ENCODE results near the gene CD6. TPM values are rescaled to one million over a fixed set of nuclear protein-coding genes. Genes with fewer than 3 reads are reported as not detected.

The CD6 gene
- total RNA-seq, 4 donors from 2014 or later: 0.33 to 4.0 (median 1.1) TPM

- TF ChIP-seq, protein P1, sequence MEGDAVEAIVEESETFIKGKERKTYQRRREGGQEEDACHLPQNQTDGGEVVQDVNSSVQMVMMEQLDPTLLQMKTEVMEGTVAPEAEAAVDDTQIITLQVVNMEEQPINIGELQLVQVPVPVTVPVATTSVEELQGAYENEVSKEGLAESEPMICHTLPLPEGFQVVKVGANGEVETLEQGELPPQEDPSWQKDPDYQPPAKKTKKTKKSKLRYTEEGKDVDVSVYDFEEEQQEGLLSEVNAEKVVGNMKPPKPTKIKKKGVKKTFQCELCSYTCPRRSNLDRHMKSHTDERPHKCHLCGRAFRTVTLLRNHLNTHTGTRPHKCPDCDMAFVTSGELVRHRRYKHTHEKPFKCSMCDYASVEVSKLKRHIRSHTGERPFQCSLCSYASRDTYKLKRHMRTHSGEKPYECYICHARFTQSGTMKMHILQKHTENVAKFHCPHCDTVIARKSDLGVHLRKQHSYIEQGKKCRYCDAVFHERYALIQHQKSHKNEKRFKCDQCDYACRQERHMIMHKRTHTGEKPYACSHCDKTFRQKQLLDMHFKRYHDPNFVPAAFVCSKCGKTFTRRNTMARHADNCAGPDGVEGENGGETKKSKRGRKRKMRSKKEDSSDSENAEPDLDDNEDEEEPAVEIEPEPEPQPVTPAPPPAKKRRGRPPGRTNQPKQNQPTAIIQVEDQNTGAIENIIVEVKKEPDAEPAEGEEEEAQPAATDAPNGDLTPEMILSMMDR (IDR thresholded peaks at IDR 0.05; ENCODE audit: low read depth): no peak
Measured at GRCh38 chr11:60942219-60942618, 29.3 kb upstream of the CD6 start.

- TF ChIP-seq, protein P1 (IDR thresholded peaks at IDR 0.05; ENCODE audit: low read depth): no peak
Measured at GRCh38 chr11:60942970-60943565, 28.4 kb upstream of the CD6 start.

DNA sequence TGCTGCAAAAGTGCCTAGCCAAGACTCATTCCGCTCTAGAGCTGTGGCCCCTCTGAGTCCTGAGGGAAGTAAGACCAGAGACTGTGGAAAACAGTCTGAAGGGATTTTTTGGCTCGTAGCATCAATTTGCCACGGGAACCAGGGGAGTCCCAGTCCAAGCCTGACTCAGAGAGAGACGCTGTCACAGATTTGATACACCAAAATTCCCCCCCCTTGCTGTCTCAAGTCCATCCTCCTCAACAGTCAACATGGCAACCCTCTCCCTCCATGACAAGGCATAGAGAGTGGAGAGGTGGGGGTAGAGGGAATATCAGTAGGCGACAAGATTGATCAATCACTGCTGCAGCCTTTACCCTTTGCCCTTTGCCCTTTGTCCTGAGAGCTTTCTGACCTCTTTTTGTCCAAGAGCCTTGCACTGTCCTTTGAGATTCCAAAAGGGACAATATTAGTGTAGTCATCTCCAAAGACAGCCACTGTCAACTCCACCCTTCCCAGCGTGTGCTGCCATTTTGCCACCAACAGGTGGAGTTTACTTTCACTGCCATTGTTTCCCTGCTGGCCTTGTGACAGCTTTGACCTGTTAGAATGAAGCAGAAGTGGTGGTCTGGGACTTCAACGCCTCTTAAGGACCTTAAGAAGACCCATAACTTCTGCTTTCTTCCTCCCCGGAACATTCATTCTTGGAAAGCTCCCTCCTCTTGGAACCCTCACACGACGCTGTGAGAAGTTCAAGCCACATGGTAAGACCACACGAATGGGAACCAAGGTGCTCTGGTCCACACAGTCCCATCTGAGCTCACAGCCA, 26.8 kb upstream of the CD6 start:
- TF ChIP-seq, protein P1 (IDR thresholded peaks at IDR 0.05; ENCODE audit: low read depth): no peak

DNA sequence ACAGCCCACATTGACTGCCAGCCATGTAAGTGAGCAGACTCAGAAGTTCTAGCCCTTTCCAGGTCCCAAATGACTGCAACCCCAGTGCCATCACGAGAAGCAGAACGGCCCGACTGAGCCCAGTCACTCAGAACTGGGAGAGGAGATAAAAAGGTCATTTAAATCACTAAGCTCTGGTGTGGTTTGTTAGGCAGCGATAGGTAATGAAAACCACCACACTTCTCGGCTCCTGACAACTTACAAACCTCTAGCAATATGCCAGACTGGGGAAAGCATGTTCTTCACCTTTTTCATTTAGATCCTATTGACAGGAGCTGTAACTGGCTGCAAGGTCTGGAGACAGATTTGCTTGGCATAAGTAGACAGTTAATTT, 26.2 kb upstream of the CD6 start:
- TF ChIP-seq, protein P1 (IDR thresholded peaks at IDR 0.05; ENCODE audit: low read depth): no peak

DNA sequence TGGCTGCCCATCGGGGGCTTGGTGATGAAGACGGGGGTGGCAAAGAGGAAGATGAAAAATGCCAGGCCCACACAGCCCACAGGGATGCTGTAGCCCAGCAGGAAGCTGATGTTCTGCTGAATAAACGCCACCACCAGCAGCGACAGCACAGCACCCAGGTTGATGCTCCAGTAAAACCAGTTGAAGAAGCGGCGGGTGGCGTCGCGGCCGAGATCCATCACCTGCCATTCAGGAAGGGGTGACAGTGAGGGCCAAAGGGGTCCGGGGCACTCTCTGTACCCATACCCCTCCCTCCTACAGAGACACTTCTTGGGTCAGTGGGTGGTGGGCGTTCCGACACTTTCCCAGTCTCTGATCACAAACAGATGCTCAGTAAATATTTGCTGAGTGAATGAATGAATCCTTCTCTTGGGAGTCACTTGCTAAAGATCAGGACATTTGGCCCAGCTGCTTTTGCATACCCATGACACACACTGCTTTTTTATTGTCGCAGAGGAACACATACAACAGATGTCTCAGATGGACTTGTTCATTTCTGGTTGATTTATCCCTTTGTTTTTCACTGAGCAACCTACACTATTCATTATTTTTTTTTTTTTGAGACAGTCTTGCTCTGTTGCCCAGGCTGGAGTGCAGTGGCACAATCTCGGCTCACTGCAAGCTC, 24.7 kb upstream of the CD6 start:
- TF ChIP-seq, protein P1 (IDR thresholded peaks at IDR 0.05; ENCODE audit: low read depth): no peak

- TF ChIP-seq, protein P1 (IDR thresholded peaks at IDR 0.05; ENCODE audit: low read depth): no peak
Measured at GRCh38 chr11:60947700-60948099, 23.8 kb upstream of the CD6 start.

DNA sequence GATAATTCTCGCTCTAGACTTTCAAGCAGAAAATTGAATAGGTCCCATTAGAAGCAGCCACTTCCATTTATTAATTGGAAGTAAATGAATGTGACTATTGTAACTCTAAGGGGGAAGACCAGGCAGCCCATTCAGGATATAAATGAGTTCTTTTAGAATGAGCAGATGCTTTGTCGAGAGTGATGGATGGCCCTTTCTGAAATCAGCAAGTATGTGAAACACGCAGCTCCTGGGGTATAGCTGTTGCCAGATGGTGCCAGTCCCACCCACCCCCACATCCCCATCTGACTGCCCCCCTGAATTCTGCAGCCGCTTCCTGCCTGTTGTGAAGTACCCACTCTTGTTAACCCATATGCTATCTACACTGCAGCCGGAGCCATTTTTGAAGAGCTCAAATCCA, 23.2 kb upstream of the CD6 start:
- TF ChIP-seq, protein P1 (IDR thresholded peaks at IDR 0.05; ENCODE audit: low read depth): no peak
